ENCODE measurements around the gene DGCR8.

- TF ChIP-seq CTCF (IDR thresholded peaks at IDR 0.05; ENCODE audit: low read depth, low read length): no peak
- no peak for TF ChIP-seq EZH2phosphoT487 (IDR thresholded peaks at IDR 0.05; ENCODE audit: low read depth)
Observed at GRCh38 chr22:20158391-20159036, 78.5 kb downstream of the DGCR8 start.

Measured in OCI-LY3 (cell line).